ENCODE measurements around the gene SACS.
"Not testable (repeated sequence)": the region's sequence is repeated elsewhere in the genome, so short reads cannot be mapped to it uniquely, and the experiment has no call there.

Gene SACS

GRCh38 chr13:23456437-23457210 is 23.1 kb upstream of the SACS start:
- DNase-seq (ENCODE audit: low read depth), result no peak

GRCh38 chr13:23455401-23456185 is 22.1 kb upstream of the SACS start:
- no peak for DNase-seq (ENCODE audit: low read depth)

GRCh38 chr13:23453132-23453531 is 19.6 kb upstream of the SACS start:
- DNase-seq (ENCODE audit: low read depth), result no peak

- DNase-seq (ENCODE audit: low read depth), result no peak
These were observed 17.0 kb upstream of the SACS start for GRCh38 chr13:23450340-23451046.

GRCh38 chr13:23449398-23450162 is 16.1 kb upstream of the SACS start:
- no peak for DNase-seq (ENCODE audit: low read depth)

- no peak for DNase-seq (ENCODE audit: low read depth)
These were observed 14.4 kb upstream of the SACS start for GRCh38 chr13:23447927-23448326.

GRCh38 chr13:23445794-23446193 is 12.3 kb upstream of the SACS start:
- DNase-seq (ENCODE audit: low read depth), result no peak

- no peak for DNase-seq (ENCODE audit: low read depth)
These were observed 10.4 kb upstream of the SACS start for GRCh38 chr13:23443878-23444277.

GRCh38 chr13:23443110-23443509 is 9.6 kb upstream of the SACS start:
- no peak for DNase-seq (ENCODE audit: low read depth)

GRCh38 chr13:23440821-23441618 is 7.5 kb upstream of the SACS start:
- DNase-seq (ENCODE audit: low read depth), result no peak

GRCh38 chr13:23440324-23440723 is 6.8 kb upstream of the SACS start:
- DNase-seq (ENCODE audit: low read depth), result not testable (repeated sequence)

GRCh38 chr13:23437916-23438315 is 4.4 kb upstream of the SACS start:
- DNase-seq (ENCODE audit: low read depth), result no peak

GRCh38 chr13:23436680-23437079 is 3.2 kb upstream of the SACS start:
- DNase-seq (ENCODE audit: low read depth), result no peak

- DNase-seq (ENCODE audit: low read depth), result no peak
These were observed 989 bp upstream of the SACS start for GRCh38 chr13:23434491-23434890.

GRCh38 chr13:23432626-23433025 is 876 bp downstream of the SACS start:
- DNase-seq (ENCODE audit: low read depth), result no peak

- no peak for DNase-seq (ENCODE audit: low read depth)
These were observed 2.8 kb downstream of the SACS start for GRCh38 chr13:23430664-23431063.

GRCh38 chr13:23427881-23428528 is 5.5 kb downstream of the SACS start:
- DNase-seq (ENCODE audit: low read depth), result no peak

GRCh38 chr13:23427342-23427843 is 6.1 kb downstream of the SACS start:
- DNase-seq (ENCODE audit: low read depth), result no peak

- no peak for DNase-seq (ENCODE audit: low read depth)
These were observed 11.9 kb downstream of the SACS start for GRCh38 chr13:23421596-23421995.

All from activated T-helper 1 cell treated with Interleukin-2 at 50 U/mL for 16 hours (primary cell).